NCI-H510A treated with DMSO at 0.1 percent for 48 hours (cell line): ENCODE results near the gene C11orf97.
"Not testable (repeated sequence)": the region's sequence is repeated elsewhere in the genome, so short reads cannot be mapped to it uniquely, and the experiment has no call there.

Source experiments
- DNase-seq: peaks from one replicate; lab custom pipeline; 2025; lab: John Stamatoyannopoulos, UW

The C11orf97 gene, protein sequence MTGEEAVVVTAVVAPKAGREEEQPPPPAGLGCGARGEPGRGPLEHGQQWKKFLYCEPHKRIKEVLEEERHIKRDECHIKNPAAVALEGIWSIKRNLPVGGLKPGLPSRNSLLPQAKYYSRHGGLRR

GRCh38 chr11:94511932-94512781, at the start of gene C11orf97:
Gene C11orf97, plus strand, starts transcription at chr11:94512461. Its CDS starts 68 bp downstream, at chr11:94512529.
- peak; percentile 26 for DNase-seq

- DNase-seq, result no peak
These were observed 42.8 kb upstream of the C11orf97 start for GRCh38 chr11:94469416-94469815.

DNA sequence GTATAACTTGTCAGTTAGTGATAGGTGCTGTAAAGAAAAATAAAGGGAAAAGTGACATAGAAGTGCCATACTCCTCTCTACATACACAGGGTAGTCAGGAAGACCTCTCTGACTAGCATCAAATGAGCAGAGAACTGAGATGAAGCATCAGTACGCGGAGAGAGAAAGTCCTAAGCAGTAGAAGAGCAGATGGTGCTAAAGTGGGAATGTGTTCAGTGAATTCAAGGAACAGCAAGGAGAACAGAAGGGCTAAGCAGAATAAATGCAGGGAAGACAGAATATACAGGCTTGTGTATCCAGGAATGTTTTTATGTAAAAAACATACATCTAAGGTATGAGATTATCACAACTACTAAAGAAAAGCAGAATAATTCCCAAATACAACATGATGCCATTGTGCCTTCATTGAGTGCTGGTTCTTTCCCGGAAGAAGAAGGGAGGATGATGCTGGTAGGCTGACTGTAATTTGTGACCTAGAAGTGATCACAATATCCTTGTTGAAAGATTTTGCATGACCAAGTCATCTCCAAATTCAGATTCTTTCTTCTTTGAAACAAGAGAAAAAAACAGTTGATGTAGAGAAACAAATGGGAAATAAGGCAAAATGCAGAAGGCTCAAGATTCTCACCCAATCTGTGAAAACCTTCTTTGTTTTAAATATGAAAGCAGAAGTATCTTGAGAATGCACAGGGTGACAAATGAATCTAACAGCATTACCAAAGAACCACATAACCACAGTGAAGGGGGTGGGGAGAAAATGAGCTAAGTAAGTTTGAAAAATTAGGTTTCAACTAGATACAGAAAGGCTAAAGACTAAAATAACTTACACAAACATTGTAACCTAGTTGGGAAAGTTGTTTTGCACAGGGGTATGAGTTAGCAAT, 39.1 kb upstream of the C11orf97 start:
- no peak for DNase-seq

- no peak for DNase-seq
These were observed 34.6 kb upstream of the C11orf97 start for GRCh38 chr11:94477624-94478023.

- DNase-seq, result no peak
These were observed 30.9 kb upstream of the C11orf97 start for GRCh38 chr11:94481342-94481741.

- DNase-seq, result no peak
These were observed 26.2 kb upstream of the C11orf97 start for GRCh38 chr11:94486068-94486467.

DNA sequence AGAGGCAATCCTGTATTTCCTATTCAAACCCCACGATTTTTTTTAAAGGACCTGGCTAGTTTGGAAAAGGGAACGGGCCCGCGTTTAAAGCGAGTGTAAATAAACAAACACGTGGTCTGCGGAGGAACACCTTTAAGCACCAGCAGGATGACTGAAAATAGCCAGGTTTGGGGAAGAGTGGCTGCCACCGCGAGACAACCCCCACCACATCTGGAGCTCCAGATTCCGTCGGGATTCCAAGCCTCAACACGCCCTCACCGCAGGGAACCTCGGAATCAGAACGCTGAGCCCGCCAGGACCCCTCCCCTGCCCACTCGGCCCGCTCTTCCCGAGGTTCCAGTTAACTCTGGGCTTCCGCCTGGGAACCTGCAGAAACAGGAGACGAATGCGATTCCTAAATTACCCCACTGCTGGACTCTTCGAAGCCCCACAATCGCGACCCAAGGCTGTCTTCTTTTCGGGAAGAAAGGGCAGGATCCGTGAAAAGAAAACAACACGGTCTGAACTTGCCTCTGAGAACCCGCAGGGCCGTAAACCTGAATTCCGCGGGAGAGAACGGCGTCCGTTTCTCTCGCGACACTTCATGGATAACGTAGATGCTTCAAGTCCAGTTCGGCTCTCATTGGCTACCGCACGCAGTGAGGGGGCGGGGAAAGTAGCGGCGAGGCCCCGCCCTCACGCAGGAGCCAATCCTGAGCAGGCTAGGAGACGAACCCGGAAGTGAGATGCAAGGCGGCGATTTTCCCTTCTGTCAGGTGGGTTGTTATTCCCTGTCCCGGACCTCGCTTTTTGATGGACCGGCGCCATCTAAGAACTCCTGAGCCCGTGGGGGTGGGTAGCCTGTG, 18.8 kb upstream of the C11orf97 start, which contains the start of the genes ANKRD49 and MRE11:
TSS of gene ANKRD49 (plus strand) at position 704 of the 845 bp plus-strand sequence. CDS start 2,710 bp downstream, outside the sequence.
TSS of gene MRE11 (minus strand) at position 564 of the 845 bp plus-strand sequence. CDS start 1,043 bp downstream, outside the sequence.
- DNase-seq, result peak; percentile 96

DNA sequence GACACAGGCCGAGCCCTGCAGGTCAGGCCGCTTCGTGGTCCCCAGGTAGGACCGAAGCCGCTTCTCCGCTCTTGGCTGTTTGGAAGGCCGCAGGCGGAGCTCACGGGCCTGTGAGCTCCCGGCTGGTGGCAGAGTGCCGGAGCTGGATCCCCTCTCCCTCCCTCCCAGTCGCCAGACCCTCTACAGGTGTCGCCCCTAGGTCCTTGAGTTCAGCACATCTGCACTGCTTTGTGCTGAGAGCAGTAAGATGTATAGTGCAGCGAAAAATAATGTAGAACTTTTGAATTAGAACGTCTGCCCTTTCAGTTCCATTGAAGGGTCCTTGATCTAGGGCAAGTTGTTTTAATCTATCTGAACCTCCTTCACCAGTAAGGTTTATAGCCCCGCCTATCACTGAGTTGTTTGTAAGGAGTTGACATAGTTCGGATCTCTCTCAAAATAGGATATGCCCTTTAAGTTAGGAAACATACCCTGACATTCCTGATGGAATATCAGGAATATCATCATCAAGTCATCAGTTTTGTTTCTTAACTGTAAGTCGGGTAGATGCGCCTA, 18.1 kb upstream of the C11orf97 start:
- DNase-seq, result peak; percentile 22

GRCh38 chr11:94500181-94500580, 12.1 kb upstream of the C11orf97 start:
- DNase-seq, result no peak

- DNase-seq, result no peak
These were observed 10.7 kb upstream of the C11orf97 start for GRCh38 chr11:94501522-94501921.

- peak; percentile 54 for DNase-seq
These were observed 7.5 kb upstream of the C11orf97 start for GRCh38 chr11:94504689-94505293.

- not testable (repeated sequence) for DNase-seq
These were observed 5.7 kb upstream of the C11orf97 start for GRCh38 chr11:94506513-94506912.

DNA sequence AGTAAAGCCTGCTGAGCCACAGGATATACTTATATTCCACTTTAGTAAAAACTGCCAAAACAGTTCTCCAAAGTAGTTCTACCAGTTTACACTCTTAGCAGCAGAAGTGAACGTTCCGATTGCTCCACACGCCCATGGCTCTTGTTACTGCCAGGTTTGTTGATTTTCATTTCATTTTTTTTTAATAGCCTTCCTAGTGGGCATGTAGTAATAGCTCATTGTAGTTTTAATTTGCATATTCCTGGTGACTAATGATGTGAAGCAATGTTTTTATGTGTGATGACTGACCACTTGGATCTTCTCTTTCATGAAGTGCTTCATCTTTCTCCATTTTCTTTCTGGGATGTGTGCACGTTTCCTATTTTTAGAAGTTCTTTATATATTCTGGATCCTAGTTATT, 4.8 kb upstream of the C11orf97 start:
- DNase-seq, result no peak

DNA sequence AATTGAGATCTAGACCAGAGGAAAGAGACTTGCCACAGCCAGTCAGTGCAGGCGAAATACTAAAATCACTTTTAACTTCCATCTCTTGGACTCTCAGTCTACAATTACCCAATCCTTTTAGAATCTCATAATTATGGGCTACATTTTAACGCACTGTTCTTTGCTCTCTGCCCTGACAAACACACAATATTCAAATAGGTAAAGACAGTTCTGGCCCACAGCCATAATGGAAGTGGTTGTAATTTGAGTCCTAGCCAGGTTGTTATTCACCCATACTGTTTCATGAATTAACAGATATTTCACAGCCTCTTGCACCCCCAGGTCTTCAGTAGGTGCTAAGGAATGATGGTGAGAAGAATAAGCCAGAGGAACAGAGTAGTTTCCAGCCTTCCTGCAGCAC, 830 bp downstream of the C11orf97 start:
- peak; percentile 44 for DNase-seq

DNA sequence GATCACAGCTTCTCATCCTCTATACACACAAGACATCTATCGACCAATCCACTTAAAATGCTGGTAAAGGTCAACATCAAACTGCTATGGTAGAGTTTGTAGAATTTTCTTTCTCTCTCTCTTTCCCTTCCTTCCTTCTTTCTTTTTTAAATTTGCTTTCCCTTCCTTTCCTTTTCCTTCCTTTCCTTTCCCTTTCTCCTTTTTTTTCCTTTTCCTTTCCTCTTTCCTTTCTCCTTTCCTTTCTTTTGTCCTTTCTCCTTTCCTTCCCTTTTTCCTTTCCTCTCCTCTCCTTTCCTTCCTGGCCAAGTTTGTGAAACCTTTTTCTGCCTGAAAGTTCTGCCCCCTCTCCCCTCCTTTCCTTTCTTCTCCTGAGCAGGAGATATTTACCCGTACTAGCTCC, 3.1 kb downstream of the C11orf97 start:
- DNase-seq, result no peak

- DNase-seq, result no peak
These were observed 4.5 kb downstream of the C11orf97 start for GRCh38 chr11:94516725-94517124.

DNA sequence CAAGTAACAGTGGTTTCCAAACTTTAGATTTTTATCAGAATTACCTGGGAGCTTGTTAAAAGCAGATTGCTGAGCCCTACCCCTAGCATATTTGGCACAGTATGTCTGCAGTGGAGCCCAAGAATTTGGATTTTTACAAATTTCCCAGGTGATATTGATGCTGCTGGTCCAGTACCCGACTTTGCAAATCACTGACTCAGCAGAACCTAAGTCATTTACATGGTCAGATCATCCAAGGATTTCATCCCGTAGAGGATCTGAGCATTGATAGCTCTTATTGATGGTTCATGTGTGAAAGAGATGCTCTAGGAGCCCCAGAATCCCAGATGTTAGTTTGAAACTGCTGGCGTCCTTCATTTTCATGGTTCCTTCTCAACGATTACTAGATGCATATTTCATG, 6.0 kb downstream of the C11orf97 start:
- no peak for DNase-seq

GRCh38 chr11:94519478-94520084, 7.3 kb downstream of the C11orf97 start:
- peak; percentile 33 for DNase-seq

DNA sequence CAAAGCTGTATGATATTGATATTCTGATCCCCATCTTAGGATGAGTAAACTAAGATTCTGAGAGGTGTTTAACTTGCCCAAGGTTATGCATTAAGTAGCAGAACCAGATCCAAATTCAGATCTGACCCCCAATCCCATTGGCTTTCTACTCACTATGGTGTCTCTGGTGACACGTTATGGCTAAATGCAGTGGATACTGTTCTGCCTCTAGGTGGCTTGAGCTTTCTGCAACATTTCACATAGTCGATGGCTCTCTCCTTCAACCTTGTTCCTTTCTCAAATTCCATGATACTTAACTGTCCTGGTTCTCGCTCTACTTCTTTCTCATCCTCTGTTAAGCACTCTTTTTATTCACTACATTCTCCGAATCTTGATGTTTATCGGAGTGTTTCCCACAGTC, 9.4 kb downstream of the C11orf97 start:
- DNase-seq, result no peak

DNA sequence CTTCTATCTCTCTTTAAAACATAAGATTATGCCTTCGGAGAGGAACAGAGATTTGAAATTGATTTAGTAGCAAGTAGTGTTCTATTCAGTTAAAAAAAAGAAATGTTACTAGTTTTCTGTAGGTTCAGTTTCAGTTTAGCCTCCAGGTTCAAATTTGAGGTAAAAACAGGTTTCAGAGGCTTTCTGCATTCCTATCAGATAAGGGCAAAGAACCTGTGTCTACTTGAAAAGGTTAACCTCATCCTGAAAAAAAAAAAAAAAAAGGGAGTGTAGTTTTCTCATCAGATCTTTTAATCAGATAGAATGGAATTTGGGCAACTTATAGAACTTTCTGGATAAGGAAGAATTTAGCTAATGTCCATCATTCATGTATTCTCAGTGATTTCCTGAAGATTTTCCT, 12.1 kb downstream of the C11orf97 start:
- DNase-seq, result no peak
